CD14-positive monocyte (primary cell): ENCODE results near the gene PKD1L1. TPM values are rescaled to one million over a fixed set of nuclear protein-coding genes. Genes with fewer than 3 reads are reported as not detected.

Experiments used
- DNase-seq, 3 donors: peaks; one replicate each; pipeline ENCODE4 v3.0.0-alpha.2; 2011 to 2022
- H2AFZ ChIP-seq: 2 replicates; pipeline ENCODE4 v1.6.0; 2012; ENCODE audit warnings: mild to moderate bottlenecking, low read depth, low read length, inconsistent platforms; ENCODE audit not compliant: insufficient read depth, poor library complexity, severe bottlenecking
- H3K27ac ChIP-seq, 2 donors: 1 replicate in 1 of 2; 2 replicates in 1 of 2; pipeline ENCODE4 v1.5.1; 2012 to 2013; ENCODE audit warnings: low read length in 2 of 2, control low read depth in 1 of 2, inconsistent platforms in 1 of 2, low read depth in 1 of 2, mild to moderate bottlenecking in 1 of 2
- H3K27me3 ChIP-seq, 2 donors: one replicate each; pipeline versions ENCODE4 v1.6.0 to v1.6.1; 2011 to 2013; ENCODE audit warnings: low read length in 2 of 2; ENCODE audit not compliant: control insufficient read depth in 2 of 2, insufficient read depth in 2 of 2
- H3K36me3 ChIP-seq, 2 donors: replicated peaks in 1 of 2; 1 replicate in 1 of 2; 2 replicates in 1 of 2; pipeline versions ENCODE4 v1.5.1 to v1.6.1; 2012 to 2013; ENCODE audit warnings: low read length in 2 of 2, control low read depth in 1 of 2, inconsistent platforms in 1 of 2, mild to moderate bottlenecking in 1 of 2; ENCODE audit not compliant: insufficient read depth in 2 of 2, control insufficient read depth in 1 of 2
- H3K4me1 ChIP-seq, 2 donors: 1 replicate in 1 of 2; 2 replicates in 1 of 2; pipeline versions ENCODE4 v1.5.1 to v1.6.1; 2012 to 2013; ENCODE audit warnings: low read length in 2 of 2, control low read depth in 1 of 2, inconsistent platforms in 1 of 2, mild to moderate bottlenecking in 1 of 2, moderate library complexity in 1 of 2; ENCODE audit not compliant: insufficient read depth in 2 of 2, control insufficient read depth in 1 of 2
- H3K4me2 ChIP-seq: replicated peaks from 2 replicates; pipeline ENCODE3; 2012; ENCODE audit warnings: low read length, moderate library complexity, mild to moderate bottlenecking; ENCODE audit not compliant: poor library complexity, severe bottlenecking; ENCODE audit errors: extremely low read depth
- H3K4me3 ChIP-seq, 3 experiments: fragments of 200-600 bp in 1 of 3; sonication (generic) in 1 of 3; replicated peaks in 1 of 3; 1 replicate in 2 of 3; 2 replicates in 1 of 3; pipeline ENCODE4 v1.5.1; 2011 to 2013; ENCODE audit warnings: low read length in 3 of 3, mild to moderate bottlenecking in 3 of 3, control low read depth in 2 of 3, low read depth in 2 of 3, inconsistent platforms in 1 of 3, moderate library complexity in 1 of 3
- H3K79me2 ChIP-seq: 2 replicates; pipeline ENCODE4 v1.6.0; 2012; ENCODE audit warnings: mild to moderate bottlenecking, control low read depth, inconsistent platforms, low read length, moderate library complexity; ENCODE audit not compliant: insufficient read depth
- H3K9ac ChIP-seq: 2 replicates; pipeline ENCODE4 v1.6.0; 2017; ENCODE audit warnings: low read length, mild to moderate bottlenecking; ENCODE audit not compliant: insufficient read depth, poor library complexity, severe bottlenecking
- H3K9me3 ChIP-seq, 2 donors: replicated peaks in 1 of 2; 1 replicate in 1 of 2; 2 replicates in 1 of 2; pipeline versions ENCODE4 v1.5.1 to v1.6.1; 2012 to 2013; ENCODE audit warnings: low read length in 2 of 2, control low read depth in 1 of 2; ENCODE audit not compliant: control insufficient read depth in 1 of 2, insufficient read depth in 1 of 2
- H4K20me1 ChIP-seq: 2 replicates; pipeline ENCODE4 v1.6.0; 2012; ENCODE audit warnings: mild to moderate bottlenecking, low read length, control low read depth, moderate library complexity; ENCODE audit not compliant: insufficient read depth
- H3K27ac Mint-ChIP-seq, 7 donors: one replicate each; pipeline ENCODE4 v1.8.0; 2020; ENCODE audit warnings: mild to moderate bottlenecking in 7 of 7, mixed read lengths in 7 of 7, moderate library complexity in 6 of 7, inconsistent platforms in 2 of 7
- H3K27me3 Mint-ChIP-seq, 3 donors: one replicate each; pipeline ENCODE4 v1.8.0; 2021 to 2022; ENCODE audit warnings: low read depth in 3 of 3, mild to moderate bottlenecking in 3 of 3, mixed read lengths in 3 of 3, moderate library complexity in 3 of 3, inconsistent platforms in 1 of 3
- H3K36me3 Mint-ChIP-seq, 2 donors: one replicate each; pipeline ENCODE4 v1.8.0; 2020; ENCODE audit warnings: mixed read lengths in 2 of 2, inconsistent platforms in 1 of 2, mild to moderate bottlenecking in 1 of 2
- H3K4me1 Mint-ChIP-seq: one replicate; pipeline ENCODE4 v1.8.0; 2020; ENCODE audit warnings: mild to moderate bottlenecking, mixed read lengths
- H3K4me3 Mint-ChIP-seq, 2 donors: one replicate each; pipeline ENCODE4 v1.8.0; 2020; ENCODE audit warnings: mild to moderate bottlenecking in 2 of 2, mixed read lengths in 2 of 2, moderate library complexity in 1 of 2
- H3K9me3 Mint-ChIP-seq, 7 donors: one replicate each; pipeline ENCODE4 v1.8.0; 2020 to 2022; ENCODE audit warnings: mixed read lengths in 7 of 7, mild to moderate bottlenecking in 6 of 7, moderate library complexity in 6 of 7, inconsistent platforms in 2 of 7
- whole genome bisulfite sequencing: methylation state at CpG from one replicate; pipeline ENCODE4 v1.1.5; 2013; ENCODE audit warnings: missing lambda C conversion rate; ENCODE audit not compliant: insufficient coverage; 5-methylcytosine and 5-hydroxymethylcytosine counted together
- intact Hi-C, 2 donors: fragments of 100-400 bp; cut with micrococcal nuclease; formaldehyde crosslinking; loops; one replicate each; pipeline versions ENCODE4 v1.15.0 to v1.15.1; 2023
- polyA plus RNA-seq, 3 donors: library from polyadenylated mRNA; depleted of rRNA in 1 of 3; unstranded in 2 of 3; stranded (reverse) in 1 of 3; fragments of 300-500 nt in 2 of 3; fragments of >200 nt in 1 of 3; fragmentation: Illumina TruSeq in 2 of 3; gene quantifications; 1 replicate in 2 of 3; 2 replicates in 1 of 3; pipeline ENCODE4 v1.2.3, GENCODE V29; 2012 to 2021
- TF ChIP-seq, protein P1 (sequence below): fragments of 200-600 bp; IDR thresholded peaks from one replicate; pipeline ENCODE4 v1.8.0; 2022; ENCODE audit warnings: antibody characterized with exemption, mild to moderate bottlenecking

Gene PKD1L1
- polyA plus RNA-seq, 3 donors, result 0.19 TPM; not detected in 2

DNA sequence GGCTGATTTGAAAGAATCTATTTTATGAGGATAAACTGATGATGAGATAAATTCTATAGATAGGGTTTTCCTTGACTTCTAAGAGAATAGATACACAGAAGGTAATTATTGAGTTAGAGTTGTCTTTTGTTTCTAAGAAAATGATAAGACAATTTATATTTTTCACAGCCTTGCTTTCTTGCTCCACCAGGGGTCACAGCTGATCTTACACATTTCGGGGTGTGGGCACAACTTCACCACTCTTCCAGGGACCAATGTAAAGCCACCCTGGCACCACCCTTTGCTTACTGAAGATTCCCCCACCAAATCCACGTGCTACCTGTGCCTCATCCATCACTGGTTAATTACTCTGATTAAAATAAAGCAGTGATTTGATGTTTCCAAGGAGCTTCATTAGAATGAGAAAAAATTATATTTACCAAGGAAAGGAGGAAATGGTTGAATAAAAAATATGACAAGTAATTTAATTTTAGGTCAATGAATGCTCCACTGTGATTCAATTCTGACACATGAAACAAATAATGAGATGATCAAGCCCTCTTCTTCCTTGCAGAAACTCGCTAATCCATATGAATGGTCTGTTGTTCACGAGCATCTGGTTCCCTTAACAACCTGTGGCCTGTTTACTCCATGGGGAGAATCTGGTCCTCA lies 189.1 kb downstream of the PKD1L1 start:
- DNase-seq, result no peak
- Mint-ChIP-seq H3K4me1 (no peaks in the 10 kb centered on the region), H3K36me3 (no peaks in the 10 kb centered on the region), H3K9me3 (peaks cover 0 to 2% (median 0%) of the 10 kb centered on the region in 7 donors), H3K4me3 (no peak overlapping the region), H3K27ac (no peak overlapping the region), H3K27me3 (peaks cover 0 to 2% (median 0%) of the 10 kb centered on the region in 3 donors)
- intact Hi-C loops, result no loop called here
- H3K9me3 ChIP-seq, result no peaks in the 10 kb centered on the region
- 92% methylated on average over 2 of the region's 4 CpGs for WGBS
- H3K27ac ChIP-seq, result no peak overlapping the region
- H3K36me3 ChIP-seq, result no peaks in the 10 kb centered on the region
- no peak overlapping the region for H3K4me2 ChIP-seq
- TF ChIP-seq, protein P1, sequence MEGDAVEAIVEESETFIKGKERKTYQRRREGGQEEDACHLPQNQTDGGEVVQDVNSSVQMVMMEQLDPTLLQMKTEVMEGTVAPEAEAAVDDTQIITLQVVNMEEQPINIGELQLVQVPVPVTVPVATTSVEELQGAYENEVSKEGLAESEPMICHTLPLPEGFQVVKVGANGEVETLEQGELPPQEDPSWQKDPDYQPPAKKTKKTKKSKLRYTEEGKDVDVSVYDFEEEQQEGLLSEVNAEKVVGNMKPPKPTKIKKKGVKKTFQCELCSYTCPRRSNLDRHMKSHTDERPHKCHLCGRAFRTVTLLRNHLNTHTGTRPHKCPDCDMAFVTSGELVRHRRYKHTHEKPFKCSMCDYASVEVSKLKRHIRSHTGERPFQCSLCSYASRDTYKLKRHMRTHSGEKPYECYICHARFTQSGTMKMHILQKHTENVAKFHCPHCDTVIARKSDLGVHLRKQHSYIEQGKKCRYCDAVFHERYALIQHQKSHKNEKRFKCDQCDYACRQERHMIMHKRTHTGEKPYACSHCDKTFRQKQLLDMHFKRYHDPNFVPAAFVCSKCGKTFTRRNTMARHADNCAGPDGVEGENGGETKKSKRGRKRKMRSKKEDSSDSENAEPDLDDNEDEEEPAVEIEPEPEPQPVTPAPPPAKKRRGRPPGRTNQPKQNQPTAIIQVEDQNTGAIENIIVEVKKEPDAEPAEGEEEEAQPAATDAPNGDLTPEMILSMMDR, result no peak
- H3K79me2 ChIP-seq, result no peaks in the 10 kb centered on the region
- H3K4me3 ChIP-seq, result no peak overlapping the region
- no peak overlapping the region for H3K9ac ChIP-seq
- peaks cover 0 to 3% of the 10 kb centered on the region in 2 donors for H3K4me1 ChIP-seq
- no peaks in the 10 kb centered on the region for H3K27me3 ChIP-seq
- no peaks in the 10 kb centered on the region for H4K20me1 ChIP-seq
- H2AFZ ChIP-seq, result no peak overlapping the region

DNA sequence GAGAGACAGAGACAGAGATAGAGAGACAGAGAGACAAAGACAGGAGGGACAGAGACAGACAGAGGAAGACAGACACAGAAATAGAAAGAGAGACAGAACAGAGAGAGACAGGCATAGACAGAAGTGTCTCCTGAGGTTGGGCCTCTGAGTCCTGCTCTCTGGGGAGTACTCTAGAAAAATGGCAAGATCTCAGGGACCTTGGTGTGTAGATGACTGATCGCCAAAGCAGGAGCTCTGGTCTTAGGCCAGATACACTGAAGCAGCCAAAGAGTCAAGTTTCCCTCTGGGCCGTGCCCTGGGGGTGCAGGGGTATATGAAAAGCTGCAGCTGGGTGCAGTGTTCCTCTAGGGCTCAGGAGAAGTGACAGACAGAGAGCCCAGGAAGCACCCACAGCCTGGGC lies 189.7 kb downstream of the PKD1L1 start:
- Mint-ChIP-seq H3K36me3 (no peaks in the 10 kb centered on the region), H3K4me3 (no peak overlapping the region), H3K9me3 (peaks cover 0 to 2% (median 0%) of the 10 kb centered on the region in 7 donors), H3K27ac (peak overlapping the region in 1 of 7 donors; percentile 2), H3K4me1 (no peaks in the 10 kb centered on the region), H3K27me3 (peaks cover 0 to 2% (median 0%) of the 10 kb centered on the region in 3 donors)
- Histone ChIP-seq H4K20me1 (no peaks in the 10 kb centered on the region), H3K4me1 (peaks cover 0 to 3% of the 10 kb centered on the region in 2 donors), H3K27ac (no peak overlapping the region), H3K4me3 (no peak overlapping the region), H3K36me3 (no peaks in the 10 kb centered on the region), H2AFZ (peak overlapping the region; percentile 11), H3K4me2 (no peak overlapping the region), H3K9ac (no peak overlapping the region), H3K79me2 (no peaks in the 10 kb centered on the region), H3K9me3 (no peaks in the 10 kb centered on the region), H3K27me3 (no peaks in the 10 kb centered on the region)
- intact Hi-C loops, result no loop called here
- WGBS, result 100% methylated on average over 2 of the region's 2 CpGs
- DNase-seq, result no peak
- TF ChIP-seq, protein P1, result no peak
